HG03175 (cell line): ENCODE data around the gene RBFA.

Experiments used
- ATAC-seq: cut with Tn5 transposase; IDR thresholded peaks from one replicate; pipeline ENCODE4 v1.9.1; 2021; ENCODE audit warnings: mild to moderate bottlenecking, moderate library complexity; ENCODE audit not compliant: unreplicated experiment

The RBFA gene

DNA sequence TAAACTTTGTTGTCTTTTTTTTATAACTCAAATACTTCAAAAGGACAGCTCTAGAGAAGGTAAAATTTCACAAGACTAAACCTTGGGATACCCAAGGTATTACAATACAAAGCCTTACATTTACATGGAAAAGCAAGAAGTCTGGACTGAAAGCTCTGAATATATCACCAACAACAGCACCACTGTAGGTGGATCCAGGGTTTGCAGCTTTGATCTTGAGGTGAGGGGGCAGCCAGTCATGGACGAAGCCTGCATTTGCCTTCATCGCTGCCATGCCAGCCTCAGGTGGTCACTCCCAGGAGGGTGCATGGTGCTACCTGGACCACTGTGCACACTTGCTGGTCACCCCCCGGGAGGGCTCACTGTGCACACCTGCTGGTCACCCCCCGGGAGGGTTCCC, 36.6 kb downstream of the RBFA start:
- no peak for ATAC-seq

DNA sequence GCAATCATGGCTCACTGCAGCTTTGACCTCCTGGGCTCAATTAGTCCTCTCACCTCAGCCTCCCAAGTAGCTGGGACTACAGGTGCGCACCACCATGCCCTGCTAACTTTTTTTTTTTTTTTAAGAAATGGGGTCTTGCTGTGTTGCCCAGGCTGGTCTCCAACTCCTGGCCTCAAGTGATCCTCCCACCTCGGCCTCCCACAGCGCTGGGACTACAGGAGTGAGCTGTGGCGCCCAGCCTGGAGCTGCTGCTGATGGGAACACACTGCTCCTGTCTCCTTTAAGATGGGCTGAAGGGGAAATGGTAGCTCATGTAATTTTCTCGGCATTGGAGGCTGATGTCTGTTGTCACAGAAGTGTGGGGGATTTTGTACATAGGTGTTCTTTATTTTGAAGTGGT, 39.9 kb downstream of the RBFA start:
- no peak for ATAC-seq

DNA sequence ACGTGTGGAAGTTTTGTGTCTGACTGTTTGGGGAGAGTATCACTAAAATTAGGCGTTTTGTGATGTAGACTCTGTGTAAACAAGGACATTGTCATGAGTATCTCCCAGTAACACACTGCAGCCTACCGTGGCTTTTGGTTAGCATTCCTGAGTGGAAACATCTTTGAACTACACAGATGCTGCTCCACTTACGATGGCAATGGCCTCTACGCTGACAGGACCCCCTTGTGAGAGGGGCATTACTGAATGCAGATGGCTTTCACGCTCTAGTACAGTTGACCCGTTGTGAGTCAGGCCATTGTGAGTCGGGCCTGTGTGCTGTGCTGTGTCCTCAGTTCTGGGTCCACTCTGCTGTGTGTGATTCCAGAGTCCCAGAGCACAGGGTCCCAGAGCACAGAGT, 40.5 kb downstream of the RBFA start:
- no peak for ATAC-seq

DNA sequence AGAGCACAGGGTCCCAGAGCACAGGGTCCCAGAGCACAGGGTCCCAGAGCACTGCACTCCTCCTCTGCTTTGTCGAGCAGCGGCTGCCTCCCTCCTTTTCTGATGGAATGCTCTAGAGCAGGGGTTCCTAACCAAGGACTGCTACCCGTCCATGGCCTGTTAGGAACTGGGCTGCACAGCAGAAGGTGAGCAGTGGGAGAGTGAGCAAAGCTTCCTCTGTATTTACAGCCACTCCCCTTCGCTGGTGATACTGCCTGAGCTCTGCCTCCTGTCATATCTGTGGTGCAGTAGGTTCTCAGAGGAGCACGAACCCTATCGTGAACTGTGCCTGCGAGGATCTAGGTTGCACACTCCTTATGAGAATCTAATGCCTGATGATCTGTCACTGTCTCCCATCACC, 41.7 kb downstream of the RBFA start:
- no peak for ATAC-seq

DNA sequence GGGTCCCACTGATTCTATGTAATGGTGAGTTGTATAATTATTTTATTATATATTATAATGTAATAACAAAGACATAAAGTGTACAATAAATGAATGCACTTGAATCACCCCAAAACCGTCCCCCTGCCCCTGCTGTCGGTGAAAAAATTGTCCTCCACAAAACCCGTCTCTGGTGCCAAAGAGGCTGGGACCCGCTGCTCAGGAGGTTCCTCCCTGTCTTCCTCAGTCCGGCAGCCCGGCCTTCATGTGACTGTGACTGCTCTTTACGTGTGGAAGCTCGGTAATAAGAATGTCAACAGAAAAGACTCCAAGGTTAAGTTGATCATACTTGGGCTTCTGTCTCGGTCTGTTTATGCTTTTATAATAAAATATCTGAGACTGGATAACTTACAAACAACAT, 42.1 kb downstream of the RBFA start:
- ATAC-seq, result no peak

DNA sequence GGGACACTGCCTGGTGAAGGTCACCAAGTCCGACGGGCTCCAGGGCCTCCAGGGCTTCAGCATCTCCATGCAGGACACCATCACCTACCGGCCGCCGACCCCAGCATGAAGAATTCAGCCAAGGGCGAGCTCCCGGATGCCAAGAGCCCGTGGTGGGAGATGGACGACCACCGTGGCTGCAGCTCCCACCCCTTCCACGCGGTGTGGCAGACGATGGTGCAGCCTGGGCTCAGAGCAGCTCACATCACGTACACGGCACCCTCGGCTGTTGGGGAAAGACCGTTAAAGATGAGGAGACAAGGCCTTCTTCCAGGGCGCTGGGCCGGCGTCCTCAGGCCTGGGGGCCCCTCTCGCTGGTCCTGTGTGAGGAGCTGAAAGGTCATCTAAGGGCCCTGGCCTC, 43.6 kb downstream of the RBFA start:
- no peak for ATAC-seq
